ENCODE measurements around the gene CBARP.

The CBARP gene

GRCh38 chr19:1279782-1280341 is 42.1 kb upstream of the CBARP start:
- H3K4me3 ChIP-seq (ENCODE audit: low read length) = no peak overlapping the region
- no peak for TF ChIP-seq ZNF274 (IDR thresholded peaks at IDR 0.05; ENCODE audit: low read depth, low read length)

- H3K4me3 ChIP-seq (ENCODE audit: low read length) = no peak overlapping the region
- TF ChIP-seq ZNF274 (IDR thresholded peaks at IDR 0.05; ENCODE audit: low read depth, low read length) = no peak
Observed at GRCh38 chr19:1278713-1279660, 41.2 kb upstream of the CBARP start.

- TF ChIP-seq ZNF274 (IDR thresholded peaks at IDR 0.05; ENCODE audit: low read depth, low read length) = no peak
Observed at GRCh38 chr19:1278074-1278473, 40.3 kb upstream of the CBARP start.

GRCh38 chr19:1277061-1277460 is 39.3 kb upstream of the CBARP start:
- no peak overlapping the region; the same call in 1 of the 2 replicates for H3K4me3 ChIP-seq (ENCODE audit: low read length)
- no peak for TF ChIP-seq ZNF274 (IDR thresholded peaks at IDR 0.05; ENCODE audit: low read depth, low read length)

More at GRCh38 chr19:1278074-1278473, 40.3 kb upstream of the CBARP start:
- no peak overlapping the region for H3K4me3 ChIP-seq (ENCODE audit: low read length)

- H3K4me3 ChIP-seq (ENCODE audit: low read length) = peak overlapping the region; percentile 69; the same call in 1 of the 2 replicates
- no peak for TF ChIP-seq ZNF274 (IDR thresholded peaks at IDR 0.05; ENCODE audit: low read depth, low read length)
Observed at GRCh38 chr19:1276628-1277022, 38.8 kb upstream of the CBARP start.

GRCh38 chr19:1275976-1276627 is 38.3 kb upstream of the CBARP start:
- peak overlapping the region; percentile 69; the same call in 1 of the 2 replicates for H3K4me3 ChIP-seq (ENCODE audit: low read length)
- TF ChIP-seq ZNF274 (IDR thresholded peaks at IDR 0.05; ENCODE audit: low read depth, low read length) = no peak

GRCh38 chr19:1275260-1275975 is 37.6 kb upstream of the CBARP start, which contains the start of gene FAM174C:
Gene FAM174C (plus strand): TSS chr19:1275530. CDS start chr19:1275550, 20 bp downstream.
- H3K4me3 ChIP-seq (ENCODE audit: low read length) = peak within 1 kb of the TSS; percentile 69; the same call in 1 of the 2 replicates

GRCh38 chr19:1274852-1275259 is 37.1 kb upstream of the CBARP start:
- peak overlapping the region; percentile 65; the same call in 1 of the 2 replicates for H3K4me3 ChIP-seq (ENCODE audit: low read length)
- no peak for TF ChIP-seq ZNF274 (IDR thresholded peaks at IDR 0.05; ENCODE audit: low read depth, low read length)

More at GRCh38 chr19:1275260-1275975, 37.6 kb upstream of the CBARP start, which contains the start of gene FAM174C:
- TF ChIP-seq ZNF274 (IDR thresholded peaks at IDR 0.05; ENCODE audit: low read depth, low read length) = no peak

GRCh38 chr19:1274081-1274851 is 36.5 kb upstream of the CBARP start:
- no peak for TF ChIP-seq ZNF274 (IDR thresholded peaks at IDR 0.05; ENCODE audit: low read depth, low read length)
- H3K4me3 ChIP-seq (ENCODE audit: low read length) = peak overlapping the region; percentile 65; the same call in 1 of the 2 replicates

- no peak for TF ChIP-seq ZNF274 (IDR thresholded peaks at IDR 0.05; ENCODE audit: low read depth, low read length)
- H3K4me3 ChIP-seq (ENCODE audit: low read length) = no peak overlapping the region
Observed at GRCh38 chr19:1273263-1274041, 35.6 kb upstream of the CBARP start.

GRCh38 chr19:1272423-1273262 is 34.8 kb upstream of the CBARP start:
- TF ChIP-seq ZNF274 (IDR thresholded peaks at IDR 0.05; ENCODE audit: low read depth, low read length) = no peak
- H3K4me3 ChIP-seq (ENCODE audit: low read length) = no peak overlapping the region
